SK-N-SH (cell line): ENCODE data around the gene SP4. TPM values are rescaled to one million over a fixed set of nuclear protein-coding genes. Genes with fewer than 3 reads are reported as not detected.

Experiments used
- CTCF ChIA-PET: fragments of 300-600, 350-600 bp; formaldehyde crosslinking; extraction: SDS; loops from one replicate; lab custom pipeline; 2021; lab: Yijun Ruan, JAX
- POLR2A ChIA-PET: fragments of 350-600 bp; sonication (Branson Sonifier 250); formaldehyde crosslinking; extraction: SDS; loops from one replicate; lab custom pipeline; 2020; ENCODE audit warnings: antibody characterized with exemption, inconsistent platforms; lab: Yijun Ruan, JAX
- DNase-seq: peaks from one replicate; pipeline ENCODE4 v3.0.0; 2012
- H2AFZ ChIP-seq: fragments of 200-600 bp; sonication (generic); 2 replicates; pipeline ENCODE4 v1.8.1; 2016; ENCODE audit warnings: antibody characterized with exemption, mild to moderate bottlenecking, low read depth
- H3F3A ChIP-seq: fragments of 200-600 bp; sonication (generic); replicated peaks from 2 replicates; pipeline ENCODE3; 2016; ENCODE audit warnings: antibody characterized with exemption, mild to moderate bottlenecking; ENCODE audit not compliant: insufficient read depth
- H3K27ac ChIP-seq, 2 experiments: fragments of 200-500 bp in 1 of 2; fragments of 200-600 bp in 1 of 2; sonication (Bioruptor generic) in 1 of 2; sonication (generic), shearing (Covaris generic) in 1 of 2; 2 replicates each; pipeline versions ENCODE4 v1.5.1 to v1.6.1; 2014 to 2016; ENCODE audit warnings: low read depth in 2 of 2, inconsistent platforms in 1 of 2, low read length in 1 of 2, mild to moderate bottlenecking in 1 of 2, mixed read lengths in 1 of 2
- H3K27me3 ChIP-seq: fragments of 200-600 bp; sonication (generic), shearing (Covaris generic); 2 replicates; pipeline ENCODE4 v1.6.1; 2016; ENCODE audit warnings: mixed run types; ENCODE audit not compliant: insufficient read depth
- H3K36me3 ChIP-seq, 2 experiments: fragments of 200-500 bp in 1 of 2; fragments of 200-600 bp in 1 of 2; sonication (Bioruptor generic) in 1 of 2; sonication (generic) in 1 of 2; replicated peaks in 1 of 2; 2 replicates each; pipeline versions ENCODE3 to v1.5.1; 2014 to 2016; ENCODE audit warnings: low read length in 1 of 2, mild to moderate bottlenecking in 1 of 2; ENCODE audit not compliant: insufficient read depth in 2 of 2, control insufficient read depth in 1 of 2
- H3K4me1 ChIP-seq, 2 experiments: fragments of 200-500 bp in 1 of 2; fragments of 200-600 bp in 1 of 2; sonication (Bioruptor generic) in 1 of 2; sonication (generic), shearing (Covaris generic) in 1 of 2; 2 replicates each; pipeline versions ENCODE4 v1.5.1 to v1.6.1; 2014 to 2016; ENCODE audit warnings: low read depth in 1 of 2, low read length in 1 of 2, mixed run types in 1 of 2; ENCODE audit not compliant: insufficient read depth in 2 of 2, control insufficient read depth in 1 of 2
- H3K4me2 ChIP-seq: fragments of 200-600 bp; sonication (generic), shearing (Covaris generic); 2 replicates; pipeline ENCODE4 v1.6.1; 2017; ENCODE audit warnings: mixed run types
- H3K4me3 ChIP-seq, 2 experiments: fragments of 200-500 bp in 1 of 2; fragments of 200-600 bp in 1 of 2; sonication (Bioruptor generic) in 1 of 2; sonication (generic), shearing (Covaris generic) in 1 of 2; 2 replicates each; pipeline versions ENCODE4 v1.5.1 to v1.8.1; 2014 to 2016; ENCODE audit warnings: low read depth in 2 of 2, inconsistent platforms in 1 of 2, low read length in 1 of 2, mild to moderate bottlenecking in 1 of 2, mixed read lengths in 1 of 2, moderate library complexity in 1 of 2
- H3K79me2 ChIP-seq: fragments of 200-600 bp; sonication (generic); 2 replicates; pipeline ENCODE4 v1.8.1; 2017; ENCODE audit warnings: mild to moderate bottlenecking; ENCODE audit not compliant: insufficient read depth
- H3K9ac ChIP-seq: fragments of 200-600 bp; sonication (generic); 2 replicates; pipeline ENCODE4 v1.6.1; 2017; ENCODE audit warnings: mixed run types
- H3K9me2 ChIP-seq: fragments of 200-600 bp; sonication (generic); 2 replicates; pipeline ENCODE4 v1.6.1; 2017; ENCODE audit warnings: mixed run types
- H3K9me3 ChIP-seq: fragments of 200-600 bp; sonication (generic); 2 replicates; pipeline ENCODE4 v1.6.1; 2017; ENCODE audit warnings: mixed run types, mild to moderate bottlenecking, moderate library complexity
- H4K20me1 ChIP-seq: fragments of 200-600 bp; sonication (generic); 2 replicates; pipeline ENCODE4 v1.6.1; 2017; ENCODE audit warnings: mild to moderate bottlenecking, mixed run types; ENCODE audit not compliant: insufficient read depth
- CHD2 ChIP-seq: fragments of 150-350 bp; IDR thresholded peaks from 2 replicates; pipeline ENCODE4 v1.6.1; 2018; ENCODE audit warnings: low read length; ENCODE audit not compliant: partially characterized antibody
- CTCF ChIP-seq: fragments of 200-600 bp; sonication (generic); IDR thresholded peaks from 2 replicates; pipeline ENCODE4 v1.6.1; 2017; ENCODE audit warnings: antibody characterized with exemption, mild to moderate bottlenecking, moderate library complexity
- ELF1 ChIP-seq: IDR thresholded peaks from 2 replicates; pipeline ENCODE4 v1.4.0; 2012
- EZH2phosphoT487 ChIP-seq: fragments of 200-600 bp; sonication (generic); IDR thresholded peaks from 2 replicates; pipeline ENCODE4 v1.6.1; 2017; ENCODE audit warnings: low read depth, mixed run types, mild to moderate bottlenecking, antibody characterized with exemption, moderate library complexity, borderline replicate concordance
- FOXJ3 ChIP-seq: sonication (generic); formaldehyde crosslinking; IDR thresholded peaks from 2 replicates; pipeline ENCODE4 v1.5.1; 2020; ENCODE audit warnings: mild to moderate bottlenecking, missing genetic modification reagents
- FOXM1 ChIP-seq: IDR thresholded peaks from 2 replicates; pipeline ENCODE4 v1.4.0; 2012; ENCODE audit warnings: low read depth, mild to moderate bottlenecking
- GABPA ChIP-seq: IDR thresholded peaks from 2 replicates; pipeline ENCODE4 v1.4.0; 2012; ENCODE audit warnings: low read depth, mild to moderate bottlenecking
- JUND ChIP-seq: IDR thresholded peaks from 2 replicates; pipeline ENCODE4 v1.4.0; 2012
- NFIC ChIP-seq: IDR thresholded peaks from 2 replicates; pipeline ENCODE4 v1.4.0; 2012; ENCODE audit warnings: borderline replicate concordance
- RAD21 ChIP-seq: IDR thresholded peaks from 2 replicates; pipeline ENCODE4 v1.6.1; 2012; ENCODE audit warnings: mild to moderate bottlenecking, low read length
- RCOR1 ChIP-seq: fragments of 150-350 bp; IDR thresholded peaks from 2 replicates; pipeline ENCODE4 v1.6.1; 2017; ENCODE audit warnings: antibody characterized with exemption, low read length
- REST ChIP-seq: IDR thresholded peaks from 2 replicates; pipeline ENCODE4 v1.6.1; 2012; ENCODE audit warnings: mild to moderate bottlenecking, low read depth, low read length, moderate library complexity
- RFX5 ChIP-seq: IDR thresholded peaks from 2 replicates; pipeline ENCODE4 v1.6.1; 2012; ENCODE audit warnings: mild to moderate bottlenecking, improper control_type of control experiment, low read length
- RXRA ChIP-seq: IDR thresholded peaks from 2 replicates; pipeline ENCODE4 v1.4.0; 2012; ENCODE audit warnings: low read depth, mild to moderate bottlenecking, borderline replicate concordance
- SMC3 ChIP-seq: IDR thresholded peaks from 2 replicates; pipeline ENCODE4 v1.6.1; 2012; ENCODE audit warnings: low read depth, low read length, improper control_type of control experiment
- TEAD4 ChIP-seq: IDR thresholded peaks from 2 replicates; pipeline ENCODE4 v1.4.0; 2012; ENCODE audit warnings: mild to moderate bottlenecking, borderline replicate concordance; ENCODE audit not compliant: insufficient read depth
- USF2 ChIP-seq: fragments of 150-350 bp; IDR thresholded peaks from 2 replicates; pipeline ENCODE4 v1.6.1; 2017; ENCODE audit warnings: antibody characterized with exemption, low read length, low read depth, borderline replicate concordance
- YY1 ChIP-seq: IDR thresholded peaks from 2 replicates; pipeline ENCODE4 v1.4.0; 2012; ENCODE audit warnings: low read depth, mild to moderate bottlenecking
- WGBS: methylation state at CpG from one replicate; pipeline ENCODE4 v1.1.6; 2017; ENCODE audit warnings: low lambda C conversion rate; 5-methylcytosine and 5-hydroxymethylcytosine counted together
- polyA plus RNA-seq, 3 experiments: library from polyadenylated mRNA; depleted of rRNA; stranded (reverse); fragments of >200 nt; gene quantifications; 2 replicates each; pipeline ENCODE4 v1.2.3, GENCODE V29; 2012
- TF ChIP-seq, protein P1 (sequence below): IDR thresholded peaks from 2 replicates; pipeline ENCODE4 v1.4.0; 2012; ENCODE audit warnings: low read depth

SP4 gene
- polyA plus RNA-seq, 1 of the 3 experiments (the other 2 are of a cell fraction) = 1.1 TPM

DNA sequence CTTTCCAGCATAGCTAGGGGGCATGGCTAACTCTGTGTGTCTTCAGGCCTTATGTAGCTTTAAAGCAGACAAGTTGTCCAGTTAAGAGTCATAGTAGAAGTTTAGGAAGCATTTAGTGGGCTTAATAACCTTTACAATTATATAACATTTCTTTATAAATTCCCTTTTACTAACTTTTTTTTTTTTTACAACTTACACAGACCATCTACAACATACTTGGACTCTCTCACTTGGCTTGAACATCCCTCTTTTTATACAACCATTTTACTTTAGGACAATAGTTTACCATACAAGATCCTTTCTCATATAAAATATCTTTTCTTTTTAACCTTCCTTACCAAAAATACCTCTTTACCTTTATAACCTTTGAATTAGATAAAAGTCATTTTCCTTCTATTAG lies 26.3 kb downstream of the SP4 start (continued):
- TF ChIP-seq EZH2phosphoT487 (no peak), JUND (no peak)

DNA sequence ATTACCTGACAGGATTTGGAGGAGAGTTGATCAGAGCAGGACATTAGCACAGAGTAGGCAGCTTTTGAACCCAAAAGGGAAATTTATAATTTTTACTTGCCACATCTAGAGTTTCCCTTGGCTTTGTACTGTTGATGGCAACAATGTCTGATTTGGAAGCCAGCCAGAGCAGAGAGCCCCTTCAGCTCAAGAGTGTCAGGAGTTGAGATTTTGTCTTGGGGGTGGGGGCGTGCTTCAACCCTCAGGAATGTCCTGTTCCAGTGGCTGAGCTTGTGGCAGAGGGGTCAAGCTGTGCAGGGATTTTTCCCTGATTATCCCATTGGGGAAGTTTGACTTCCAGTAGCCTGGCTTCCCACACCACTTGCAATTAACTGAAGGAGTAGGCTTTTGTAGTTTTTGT lies 27.0 kb downstream of the SP4 start:
- WGBS = 17% methylated on average over 1 of the region's 1 CpG
- TF ChIP-seq EZH2phosphoT487 (no peak), NFIC (no peak), CTCF (no peak), SMC3 (no peak), FOXM1 (no peak), CHD2 (no peak)
- Histone ChIP-seq H3F3A (no peaks in the 10 kb centered on the region), H3K4me2 (no peak overlapping the region), H3K79me2 (no peaks in the 10 kb centered on the region), H3K9me2 (no peaks in the 10 kb centered on the region), H3K4me3 (no peak overlapping the region), H3K9me3 (peaks cover 20% of the 10 kb centered on the region), H3K27ac (no peak overlapping the region), H3K27me3 (no peaks in the 10 kb centered on the region), H3K9ac (no peak overlapping the region), H3K4me1 (no peaks in the 10 kb centered on the region), H4K20me1 (no peaks in the 10 kb centered on the region), H3K36me3 (no peaks in the 10 kb centered on the region), H2AFZ (no peak overlapping the region)
- CTCF ChIA-PET = no interaction called here
- POLR2A ChIA-PET = no interaction called here
- DNase-seq = no peak

DNA sequence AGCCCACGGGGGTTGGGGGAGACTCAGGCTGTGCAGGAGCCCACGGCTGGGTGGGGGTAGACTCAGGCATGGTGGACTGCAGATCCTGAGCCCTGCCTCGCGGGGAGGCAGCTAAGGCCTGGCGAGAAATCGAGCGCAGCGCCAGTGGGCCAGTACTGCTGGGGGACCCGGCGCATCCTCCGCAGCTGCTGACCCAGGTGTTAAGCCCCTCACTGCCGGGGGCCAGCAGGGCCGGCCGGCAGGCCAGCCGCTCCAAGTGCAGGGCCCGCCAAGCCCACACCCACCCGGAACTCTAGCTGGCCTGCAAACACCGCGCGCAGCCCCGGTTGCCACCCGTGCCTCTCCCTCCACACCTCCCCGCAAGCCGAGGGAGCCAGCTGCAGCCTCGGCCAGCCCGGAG lies 33.4 kb downstream of the SP4 start:
- no peak overlapping the region for H2AFZ ChIP-seq
- ChIA-PET POLR2A (no interaction called here), CTCF (interaction anchor here (1.5 kb wide), 1 partner anchor 15 kb away, joined by 4 read pairs; no protein-coding TSS in a partner anchor)
- H3K27ac ChIP-seq = no peak overlapping the region
- H3K4me1 ChIP-seq = no peaks in the 10 kb centered on the region
- H4K20me1 ChIP-seq = no peaks in the 10 kb centered on the region
- H3K4me3 ChIP-seq = no peak overlapping the region
- peaks cover 0 to 3% of the 10 kb centered on the region in 2 experiments for H3K36me3 ChIP-seq
- no peaks in the 10 kb centered on the region for H3K9me3 ChIP-seq
- no peaks in the 10 kb centered on the region for H3K79me2 ChIP-seq
- H3F3A ChIP-seq = no peaks in the 10 kb centered on the region
- no peak for DNase-seq
- no peaks in the 10 kb centered on the region for H3K9me2 ChIP-seq
- H3K4me2 ChIP-seq = no peak overlapping the region
- WGBS = 97% methylated on average over 9 of the region's 26 CpGs
- H3K27me3 ChIP-seq = no peaks in the 10 kb centered on the region
- H3K9ac ChIP-seq = no peak overlapping the region
- TF ChIP-seq REST (no peak), USF2 (no peak), RXRA (no peak), RFX5 (no peak), RAD21 (no peak), GABPA (no peak), YY1 (no peak), FOXJ3 (no peak), SMC3 (no peak), ELF1 (no peak), RCOR1 (no peak), TEAD4 (no peak)
- TF ChIP-seq, protein P1, sequence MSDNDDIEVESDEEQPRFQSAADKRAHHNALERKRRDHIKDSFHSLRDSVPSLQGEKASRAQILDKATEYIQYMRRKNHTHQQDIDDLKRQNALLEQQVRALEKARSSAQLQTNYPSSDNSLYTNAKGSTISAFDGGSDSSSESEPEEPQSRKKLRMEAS = no peak
